Measurements from ENCODE around the gene RNF8. TPM values are rescaled to one million over a fixed set of nuclear protein-coding genes. Genes with fewer than 3 reads are reported as not detected.

Gene RNF8
- total RNA-seq, 1 donor from 2014 or later = 33.3 TPM

DNA sequence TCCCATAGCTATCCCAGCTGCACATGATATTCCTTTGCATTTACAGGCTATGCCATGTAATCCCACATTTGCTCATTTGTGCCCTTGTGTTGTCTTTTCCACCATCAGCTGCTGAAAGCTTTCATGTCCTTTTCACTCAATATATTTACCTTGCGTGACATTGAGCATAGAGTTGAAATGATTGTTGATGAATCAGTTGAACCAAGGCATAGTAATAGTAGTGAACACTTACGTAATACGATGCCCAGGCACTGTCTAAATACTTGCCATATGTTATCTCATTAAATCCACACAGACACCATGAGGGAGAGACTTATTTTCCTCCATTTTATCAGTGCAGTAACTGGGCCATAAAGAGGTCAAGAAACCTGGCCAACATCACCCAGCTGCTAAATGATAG, 13.1 kb downstream of the RNF8 start:
- Mint-ChIP-seq H3K27ac (ENCODE audit: unreplicated experiment) (no peak overlapping the region), H3K36me3 (ENCODE audit: low read depth) (peaks cover 5% of the 10 kb centered on the region), H3K4me1 (peaks cover 5% of the 10 kb centered on the region), H3K27me3 (ENCODE audit: low read depth) (no peaks in the 10 kb centered on the region), H3K9me3 (no peaks in the 10 kb centered on the region), H3K4me3 (no peak overlapping the region)
- TF ChIP-seq, protein P1, sequence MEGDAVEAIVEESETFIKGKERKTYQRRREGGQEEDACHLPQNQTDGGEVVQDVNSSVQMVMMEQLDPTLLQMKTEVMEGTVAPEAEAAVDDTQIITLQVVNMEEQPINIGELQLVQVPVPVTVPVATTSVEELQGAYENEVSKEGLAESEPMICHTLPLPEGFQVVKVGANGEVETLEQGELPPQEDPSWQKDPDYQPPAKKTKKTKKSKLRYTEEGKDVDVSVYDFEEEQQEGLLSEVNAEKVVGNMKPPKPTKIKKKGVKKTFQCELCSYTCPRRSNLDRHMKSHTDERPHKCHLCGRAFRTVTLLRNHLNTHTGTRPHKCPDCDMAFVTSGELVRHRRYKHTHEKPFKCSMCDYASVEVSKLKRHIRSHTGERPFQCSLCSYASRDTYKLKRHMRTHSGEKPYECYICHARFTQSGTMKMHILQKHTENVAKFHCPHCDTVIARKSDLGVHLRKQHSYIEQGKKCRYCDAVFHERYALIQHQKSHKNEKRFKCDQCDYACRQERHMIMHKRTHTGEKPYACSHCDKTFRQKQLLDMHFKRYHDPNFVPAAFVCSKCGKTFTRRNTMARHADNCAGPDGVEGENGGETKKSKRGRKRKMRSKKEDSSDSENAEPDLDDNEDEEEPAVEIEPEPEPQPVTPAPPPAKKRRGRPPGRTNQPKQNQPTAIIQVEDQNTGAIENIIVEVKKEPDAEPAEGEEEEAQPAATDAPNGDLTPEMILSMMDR (conservative IDR thresholded peaks at IDR 0.05) = no peak
- DNase-seq (ENCODE audit: low read depth, low spot score) = no peak

DNA sequence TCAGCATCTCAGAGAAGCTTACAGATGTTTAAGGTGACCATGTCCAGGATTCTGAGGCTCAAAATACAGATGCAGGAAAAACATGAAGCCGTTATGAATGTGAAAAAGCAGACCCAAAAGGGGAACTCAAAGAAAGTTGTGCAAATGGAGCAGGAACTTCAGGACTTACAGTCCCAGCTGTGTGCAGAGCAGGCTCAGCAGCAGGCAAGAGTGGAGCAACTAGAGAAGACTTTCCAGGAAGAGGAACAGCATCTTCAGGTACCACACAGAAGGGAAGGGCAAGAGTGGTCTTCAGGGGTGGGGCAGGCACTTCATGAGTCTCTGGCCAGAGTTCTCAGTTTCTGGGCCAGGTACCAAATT, 15.2 kb downstream of the RNF8 start:
- TF ChIP-seq, protein P1 (conservative IDR thresholded peaks at IDR 0.05) = no peak
- DNase-seq (ENCODE audit: low read depth, low spot score) = no peak
- H3K4me1 Mint-ChIP-seq = peaks cover 5% of the 10 kb centered on the region
- H3K4me3 Mint-ChIP-seq = no peak overlapping the region
- H3K27ac Mint-ChIP-seq (ENCODE audit: unreplicated experiment) = no peak overlapping the region
- H3K9me3 Mint-ChIP-seq = no peaks in the 10 kb centered on the region
- H3K36me3 Mint-ChIP-seq (ENCODE audit: low read depth) = peaks cover 5% of the 10 kb centered on the region
- no peaks in the 10 kb centered on the region for H3K27me3 Mint-ChIP-seq (ENCODE audit: low read depth)

DNA sequence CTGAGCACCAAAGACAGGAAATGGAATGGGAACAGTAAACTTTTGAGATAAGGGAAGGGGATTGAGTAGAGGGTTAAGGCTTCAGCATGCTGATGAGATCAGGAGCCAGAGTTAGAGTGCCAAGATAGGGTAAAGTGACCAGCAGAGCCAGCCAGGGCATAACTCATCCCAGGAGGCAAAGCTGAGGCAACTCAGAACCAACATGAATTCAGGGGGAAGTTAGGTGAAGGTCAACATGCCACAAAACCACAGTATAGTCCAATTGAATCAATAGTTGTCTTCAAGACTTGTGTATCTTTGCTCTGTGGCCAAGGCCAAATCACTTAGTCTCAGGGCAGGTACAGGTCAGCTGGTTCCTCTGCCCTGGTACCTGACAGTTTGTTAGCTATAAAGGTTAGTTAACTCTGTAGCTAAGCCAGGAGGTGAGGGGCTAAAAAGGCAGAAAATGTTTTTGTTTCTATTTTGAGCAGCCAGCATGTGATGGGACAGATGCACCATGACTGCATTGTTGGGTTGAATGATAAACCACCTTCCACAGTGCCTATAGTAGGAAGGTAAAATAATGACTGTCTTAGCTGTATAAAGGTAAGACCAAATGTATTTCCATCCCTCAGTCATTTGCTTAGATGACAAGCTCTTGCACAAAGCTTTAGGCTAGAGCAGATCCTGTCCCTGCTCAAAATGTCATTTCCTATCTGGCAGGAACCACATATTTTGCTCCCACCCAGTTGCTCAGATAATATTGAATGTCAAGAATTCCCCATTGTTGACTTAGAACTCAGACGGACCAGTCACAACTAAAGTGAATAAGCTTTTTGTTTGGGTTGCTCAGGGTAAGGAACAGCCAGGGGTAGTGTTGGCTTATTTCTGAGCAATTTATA, 15.8 kb downstream of the RNF8 start:
- no peaks in the 10 kb centered on the region for H3K9me3 Mint-ChIP-seq
- no peaks in the 10 kb centered on the region for H3K27me3 Mint-ChIP-seq (ENCODE audit: low read depth)
- H3K27ac Mint-ChIP-seq (ENCODE audit: unreplicated experiment) = no peak overlapping the region
- no peak for DNase-seq (ENCODE audit: low read depth, low spot score)
- TF ChIP-seq, protein P1 (conservative IDR thresholded peaks at IDR 0.05) = no peak
- H3K4me1 Mint-ChIP-seq = peaks cover 5% of the 10 kb centered on the region
- H3K36me3 Mint-ChIP-seq (ENCODE audit: low read depth) = peaks cover 5% of the 10 kb centered on the region
- no peak overlapping the region for H3K4me3 Mint-ChIP-seq

DNA sequence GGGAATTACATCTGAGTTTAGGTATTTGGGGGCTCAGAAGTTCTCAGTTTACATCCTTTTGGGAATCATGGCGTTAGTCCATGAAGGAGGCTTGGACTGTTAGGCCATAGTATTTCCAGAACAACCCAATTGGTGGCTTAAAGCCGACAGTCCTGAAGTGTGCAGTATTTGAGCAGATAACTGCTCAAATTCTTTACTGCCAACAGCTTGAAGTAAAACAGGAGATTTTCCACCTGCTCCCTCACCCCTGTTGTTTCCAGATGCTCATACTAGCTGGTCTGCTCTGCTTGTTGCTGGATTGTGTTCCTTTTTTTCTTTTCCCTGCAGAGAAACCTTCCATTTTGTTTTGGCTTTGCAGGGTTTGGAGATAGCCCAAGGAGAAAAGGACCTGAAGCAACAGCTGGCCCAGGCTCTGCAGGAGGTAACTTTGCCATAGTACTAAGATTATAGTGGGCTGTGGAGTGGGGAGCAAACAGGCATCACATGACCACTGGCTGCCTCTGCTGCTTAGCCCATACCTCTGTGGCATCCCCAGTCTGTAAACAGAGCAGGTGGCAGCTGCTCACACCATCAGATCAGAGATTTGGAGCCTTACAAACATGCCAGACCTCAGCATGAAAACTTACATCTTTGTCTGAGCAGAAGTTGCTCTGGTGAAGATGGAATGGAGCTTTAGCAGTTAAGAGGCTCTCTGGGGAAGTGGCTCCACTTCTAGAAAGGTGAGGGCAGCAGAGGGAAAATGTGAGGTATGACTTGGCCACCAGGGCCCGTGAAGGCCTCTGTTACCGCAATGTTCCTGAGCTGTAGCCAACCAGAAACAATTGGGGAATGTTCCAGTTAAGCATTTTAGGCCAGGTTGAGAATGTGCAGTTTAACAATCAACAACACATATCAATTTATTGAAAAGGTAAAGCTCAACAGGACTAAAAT, 17.6 kb downstream of the RNF8 start:
- H3K4me1 Mint-ChIP-seq = peaks cover 5% of the 10 kb centered on the region
- DNase-seq (ENCODE audit: low read depth, low spot score) = no peak
- no peaks in the 10 kb centered on the region for H3K9me3 Mint-ChIP-seq
- peaks cover 5% of the 10 kb centered on the region for H3K36me3 Mint-ChIP-seq (ENCODE audit: low read depth)
- TF ChIP-seq, protein P1 (conservative IDR thresholded peaks at IDR 0.05) = no peak
- no peak overlapping the region for H3K27ac Mint-ChIP-seq (ENCODE audit: unreplicated experiment)
- no peaks in the 10 kb centered on the region for H3K27me3 Mint-ChIP-seq (ENCODE audit: low read depth)
- no peak overlapping the region for H3K4me3 Mint-ChIP-seq

DNA sequence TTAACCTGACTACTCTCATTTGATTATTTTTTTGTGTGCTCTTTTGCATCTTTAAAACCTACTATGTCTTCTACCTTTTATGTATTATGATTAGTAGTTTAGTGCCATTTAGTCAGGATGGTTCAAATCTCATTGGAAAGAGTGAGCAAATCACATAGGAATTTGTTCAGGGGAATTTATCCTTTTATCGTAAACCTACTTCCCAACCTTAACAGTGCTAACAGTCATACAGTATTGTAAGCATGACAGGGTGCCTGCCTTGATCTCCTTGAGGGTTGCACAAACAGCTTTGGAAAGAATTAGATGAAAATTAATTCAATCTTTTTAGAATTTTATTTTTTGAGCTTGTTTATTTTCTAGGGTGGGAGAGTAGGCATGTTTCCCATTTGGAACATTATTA, 18.3 kb downstream of the RNF8 start:
- Mint-ChIP-seq H3K27ac (ENCODE audit: unreplicated experiment) (no peak overlapping the region), H3K9me3 (no peaks in the 10 kb centered on the region), H3K27me3 (ENCODE audit: low read depth) (no peaks in the 10 kb centered on the region), H3K4me3 (no peak overlapping the region), H3K36me3 (ENCODE audit: low read depth) (peaks cover 5% of the 10 kb centered on the region), H3K4me1 (peaks cover 5% of the 10 kb centered on the region)
- TF ChIP-seq, protein P1 (conservative IDR thresholded peaks at IDR 0.05) = no peak
- no peak for DNase-seq (ENCODE audit: low read depth, low spot score)

All from neural crest cell (in vitro differentiated cells).